Measurements from ENCODE around the gene RSRC1. TPM values are rescaled to one million over a fixed set of nuclear protein-coding genes. Genes with fewer than 3 reads are reported as not detected.

The RSRC1 gene
- total RNA-seq, 1 experiment from 2014 or later: 37.9 TPM

DNA sequence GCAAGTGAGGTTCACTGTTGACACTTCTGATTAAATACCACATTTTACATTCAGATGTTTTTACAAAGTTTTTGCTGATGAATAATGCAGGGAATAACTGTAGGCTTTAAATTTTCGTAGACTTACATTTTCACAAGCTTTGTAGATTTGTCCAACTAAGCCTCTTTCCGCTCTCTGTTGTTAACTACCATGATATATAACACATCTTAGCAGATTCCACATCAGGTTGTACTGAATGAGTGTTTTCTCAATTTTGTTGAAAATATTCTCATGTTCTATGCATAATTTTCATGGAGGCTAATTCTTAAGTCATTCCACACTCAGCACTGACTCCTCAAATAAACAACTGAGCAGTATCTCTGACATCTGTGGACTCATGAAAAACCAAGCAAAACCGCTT lies 168.3 kb downstream of the RSRC1 start:
- H2BK20ac ChIP-seq (ENCODE audit: low read depth, low read length, poor library complexity, severe bottlenecking): no peak overlapping the region
- no peaks in the 10 kb centered on the region for H3K23me2 ChIP-seq (ENCODE audit: insufficient read length, low read depth, low read length, poor library complexity, severe bottlenecking)
- H3K4ac ChIP-seq (ENCODE audit: low read depth, low read length): no peak overlapping the region
- no peak overlapping the region for H3K14ac ChIP-seq (ENCODE audit: insufficient read depth, low read length)
- H3K9me3 Mint-ChIP-seq: no peaks in the 10 kb centered on the region
- no peak overlapping the region for H3K27ac Mint-ChIP-seq
- no peaks in the 10 kb centered on the region for H3K27me3 ChIP-seq (ENCODE audit: insufficient read depth, low read length)
- no peak overlapping the region for H3K56ac ChIP-seq (ENCODE audit: insufficient read length, low read depth, low read length)
- no peak overlapping the region for H3K23ac ChIP-seq (ENCODE audit: insufficient read length, low read depth, low read length)
- no peak overlapping the region for H2AK5ac ChIP-seq (ENCODE audit: insufficient read length, low read length)
- H4K5ac ChIP-seq (ENCODE audit: insufficient read length, low read depth, low read length): no peak overlapping the region
- no peaks in the 10 kb centered on the region for H3K4me1 ChIP-seq (ENCODE audit: insufficient read depth, low read length)
- no peak overlapping the region for H4K91ac ChIP-seq (ENCODE audit: insufficient read length, low read depth, low read length)
- no peak overlapping the region for H3K4me3 Mint-ChIP-seq
- H2BK120ac ChIP-seq (ENCODE audit: low read depth, low read length, poor library complexity, severe bottlenecking): no peak overlapping the region
- H3K18ac ChIP-seq (ENCODE audit: insufficient read length, low read depth, low read length): no peak overlapping the region
- DNase-seq: no peak
- WGBS (ENCODE audit: extremely low coverage, insufficient read length, low lambda C conversion rate): no CpG with 5 or more reads among the region's 3 CpGs
- no peak overlapping the region for H4K8ac ChIP-seq (replicated peaks; ENCODE audit: insufficient read length, low read depth, low read length)
- H2AFZ ChIP-seq (ENCODE audit: low read length): no peak overlapping the region
- no peak overlapping the region for H2BK15ac ChIP-seq (ENCODE audit: low read depth, low read length)
- H3T11ph ChIP-seq (ENCODE audit: low read length): no peak overlapping the region
- H2BK5ac ChIP-seq (ENCODE audit: insufficient read length, low read length): no peak overlapping the region
- H3K79me2 ChIP-seq (ENCODE audit: insufficient read depth, low read length): no peaks in the 10 kb centered on the region
- no peaks in the 10 kb centered on the region for H4K20me1 ChIP-seq (ENCODE audit: control insufficient read depth, insufficient read depth, insufficient read length)
- TF ChIP-seq, protein P1, sequence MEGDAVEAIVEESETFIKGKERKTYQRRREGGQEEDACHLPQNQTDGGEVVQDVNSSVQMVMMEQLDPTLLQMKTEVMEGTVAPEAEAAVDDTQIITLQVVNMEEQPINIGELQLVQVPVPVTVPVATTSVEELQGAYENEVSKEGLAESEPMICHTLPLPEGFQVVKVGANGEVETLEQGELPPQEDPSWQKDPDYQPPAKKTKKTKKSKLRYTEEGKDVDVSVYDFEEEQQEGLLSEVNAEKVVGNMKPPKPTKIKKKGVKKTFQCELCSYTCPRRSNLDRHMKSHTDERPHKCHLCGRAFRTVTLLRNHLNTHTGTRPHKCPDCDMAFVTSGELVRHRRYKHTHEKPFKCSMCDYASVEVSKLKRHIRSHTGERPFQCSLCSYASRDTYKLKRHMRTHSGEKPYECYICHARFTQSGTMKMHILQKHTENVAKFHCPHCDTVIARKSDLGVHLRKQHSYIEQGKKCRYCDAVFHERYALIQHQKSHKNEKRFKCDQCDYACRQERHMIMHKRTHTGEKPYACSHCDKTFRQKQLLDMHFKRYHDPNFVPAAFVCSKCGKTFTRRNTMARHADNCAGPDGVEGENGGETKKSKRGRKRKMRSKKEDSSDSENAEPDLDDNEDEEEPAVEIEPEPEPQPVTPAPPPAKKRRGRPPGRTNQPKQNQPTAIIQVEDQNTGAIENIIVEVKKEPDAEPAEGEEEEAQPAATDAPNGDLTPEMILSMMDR (conservative IDR thresholded peaks at IDR 0.05): no peak
- H3K36me3 Mint-ChIP-seq (ENCODE audit: insufficient read depth in 1 of 3, low read depth in 3 of 3): peaks cover 0 to 5% (median 0%) of the 10 kb centered on the region in 3 experiments; a peak in 1 of 7 replicates
- no peaks in the 10 kb centered on the region for H3K4me1 Mint-ChIP-seq
- H3K27me3 Mint-ChIP-seq (ENCODE audit: low read depth): no peaks in the 10 kb centered on the region
- H3K79me1 ChIP-seq (ENCODE audit: insufficient read depth, low read depth, low read length, poor library complexity, severe bottlenecking): no peaks in the 10 kb centered on the region
- H3K27ac ChIP-seq (ENCODE audit: insufficient read length, low read depth, low read length): no peak overlapping the region
- H3K9me3 ChIP-seq (ENCODE audit: control insufficient read depth, low read depth, low read length): no peaks in the 10 kb centered on the region
- H2BK12ac ChIP-seq (ENCODE audit: insufficient read length, low read depth, low read length): no peak overlapping the region
- no peak overlapping the region for H3K9ac ChIP-seq (ENCODE audit: extremely low read depth, insufficient read length, low read length)
- no peak overlapping the region for H3K4me2 ChIP-seq (ENCODE audit: insufficient read depth, insufficient read length, low read length)
